Neural progenitor cell (in vitro differentiated cells): ENCODE measurements around the gene TRUB1.

Experiments used
- CTCF ChIP-seq: fragments of 200-600 bp; sonication (generic); IDR thresholded peaks from 2 replicates; pipeline ENCODE4 v1.5.1; 2017; ENCODE audit warnings: antibody characterized with exemption, mild to moderate bottlenecking
- EZH2 ChIP-seq: fragments of 200-600 bp; sonication (generic); IDR thresholded peaks from 2 replicates; pipeline ENCODE4 v1.6.1; 2017; ENCODE audit warnings: antibody characterized with exemption, mild to moderate bottlenecking, moderate library complexity
- EZH2phosphoT487 ChIP-seq: fragments of 200-600 bp; sonication (generic); IDR thresholded peaks from 2 replicates; pipeline ENCODE4 v1.6.1; 2017; ENCODE audit warnings: antibody characterized with exemption

GRCh38 chr10:115026056-115026745 lies 88.2 kb downstream of the TRUB1 start:
- TF ChIP-seq CTCF (no peak), EZH2 (no peak), EZH2phosphoT487 (no peak)
